ENCODE measurements around the gene PRKCE. TPM values are rescaled to one million over a fixed set of nuclear protein-coding genes. Genes with fewer than 3 reads are reported as not detected.

The PRKCE gene
- total RNA-seq, 1 experiment from 2014 or later: 4.4 TPM

GRCh38 chr2:46050027-46050426 lies 398.6 kb downstream of the PRKCE start:
- Histone ChIP-seq H3K4me3 (ENCODE audit: low read depth, low read length) (no peak overlapping the region), H3K9me3 (no peaks in the 10 kb centered on the region), H3K27me3 (replicated peaks; ENCODE audit: control insufficient read depth, insufficient read depth, low read length) (no peaks in the 10 kb centered on the region; the same call in 1 of the 2 replicates), H3K36me3 (ENCODE audit: control insufficient read depth, insufficient read depth, low read length) (no peaks in the 10 kb centered on the region), H3K4me1 (no peaks in the 10 kb centered on the region)
- no TSS peak for BruUV-seq (replicated peaks)
- CTCF ChIA-PET: no interaction called here
- DNase-seq: no peak
- no peak for TF ChIP-seq CTCF (IDR thresholded peaks at IDR 0.05; ENCODE audit: insufficient read depth in 1 of 2, low read depth in 1 of 2, low read length in 1 of 2, severe bottlenecking in 1 of 2, unreplicated experiment in 1 of 2)
- H3K36me3 Mint-ChIP-seq (ENCODE audit: insufficient read depth, unreplicated experiment): no peaks in the 10 kb centered on the region
- intact Hi-C loops (cut with micrococcal nuclease; ENCODE audit: unreplicated experiment): no loop called here
- H3K4me1 Mint-ChIP-seq (ENCODE audit: low read depth, unreplicated experiment): no peaks in the 10 kb centered on the region
- no peak overlapping the region for H3K4me3 Mint-ChIP-seq (ENCODE audit: unreplicated experiment)
- H3K27me3 Mint-ChIP-seq (ENCODE audit: insufficient read depth, unreplicated experiment): no peaks in the 10 kb centered on the region
- H3K27ac Mint-ChIP-seq (ENCODE audit: unreplicated experiment): no peak overlapping the region
- POLR2A ChIA-PET: no interaction called here
- H3K9me3 Mint-ChIP-seq (ENCODE audit: unreplicated experiment): no peaks in the 10 kb centered on the region

- no peaks in the 10 kb centered on the region for H3K9me3 ChIP-seq
- intact Hi-C loops (cut with micrococcal nuclease; ENCODE audit: unreplicated experiment): no loop called here
- POLR2A ChIA-PET: no interaction called here
- no peaks in the 10 kb centered on the region; the same call in 1 of the 2 replicates for H3K27me3 ChIP-seq (replicated peaks; ENCODE audit: control insufficient read depth, insufficient read depth, low read length)
- TF ChIP-seq CTCF (IDR thresholded peaks at IDR 0.05; ENCODE audit: insufficient read depth in 1 of 2, low read depth in 1 of 2, low read length in 1 of 2, severe bottlenecking in 1 of 2, unreplicated experiment in 1 of 2): peak in 1 of 2 experiments; percentile 47
- Mint-ChIP-seq H3K36me3 (ENCODE audit: insufficient read depth, unreplicated experiment) (no peaks in the 10 kb centered on the region), H3K4me3 (ENCODE audit: unreplicated experiment) (no peak overlapping the region), H3K27me3 (ENCODE audit: insufficient read depth, unreplicated experiment) (no peaks in the 10 kb centered on the region), H3K9me3 (ENCODE audit: unreplicated experiment) (no peaks in the 10 kb centered on the region), H3K27ac (ENCODE audit: unreplicated experiment) (no peak overlapping the region), H3K4me1 (ENCODE audit: low read depth, unreplicated experiment) (no peaks in the 10 kb centered on the region)
- no peaks in the 10 kb centered on the region for H3K4me1 ChIP-seq
- CTCF ChIA-PET: no interaction called here
- no peak for DNase-seq
- H3K36me3 ChIP-seq (ENCODE audit: control insufficient read depth, insufficient read depth, low read length): no peaks in the 10 kb centered on the region
- no peak overlapping the region for H3K4me3 ChIP-seq (ENCODE audit: low read depth, low read length)
- BruUV-seq (replicated peaks): no TSS peak
Measured at GRCh38 chr2:46050489-46050888, 399.0 kb downstream of the PRKCE start.

GRCh38 chr2:46051085-46051484 lies 399.6 kb downstream of the PRKCE start:
- BruUV-seq (replicated peaks): no TSS peak
- H3K36me3 ChIP-seq (ENCODE audit: control insufficient read depth, insufficient read depth, low read length): no peaks in the 10 kb centered on the region
- Mint-ChIP-seq H3K27ac (ENCODE audit: unreplicated experiment) (no peak overlapping the region), H3K36me3 (ENCODE audit: insufficient read depth, unreplicated experiment) (no peaks in the 10 kb centered on the region), H3K9me3 (ENCODE audit: unreplicated experiment) (no peaks in the 10 kb centered on the region), H3K27me3 (ENCODE audit: insufficient read depth, unreplicated experiment) (no peaks in the 10 kb centered on the region), H3K4me3 (ENCODE audit: unreplicated experiment) (no peak overlapping the region), H3K4me1 (ENCODE audit: low read depth, unreplicated experiment) (no peaks in the 10 kb centered on the region)
- no peak for TF ChIP-seq CTCF (IDR thresholded peaks at IDR 0.05; ENCODE audit: insufficient read depth in 1 of 2, low read depth in 1 of 2, low read length in 1 of 2, severe bottlenecking in 1 of 2, unreplicated experiment in 1 of 2)
- POLR2A ChIA-PET: no interaction called here
- CTCF ChIA-PET: no interaction called here
- no peak for DNase-seq
- no peaks in the 10 kb centered on the region; the same call in 1 of the 2 replicates for H3K27me3 ChIP-seq (replicated peaks; ENCODE audit: control insufficient read depth, insufficient read depth, low read length)
- intact Hi-C loops (cut with micrococcal nuclease; ENCODE audit: unreplicated experiment): no loop called here
- no peaks in the 10 kb centered on the region for H3K9me3 ChIP-seq
- no peak overlapping the region for H3K4me3 ChIP-seq (ENCODE audit: low read depth, low read length)
- no peaks in the 10 kb centered on the region for H3K4me1 ChIP-seq

All from Caco-2 (cell line).